Natural killer cell (primary cell): ENCODE measurements around the gene TMEM14A. TPM values are rescaled to one million over a fixed set of nuclear protein-coding genes. Genes with fewer than 3 reads are reported as not detected.

Source experiments
- ATAC-seq, 3 donors: fragments of 150-1000 bp in 2 of 3; fragments of 200-7000 bp in 1 of 3; cut with Tn5 transposase; 1 replicate in 1 of 3; 2 replicates in 2 of 3; pipeline ENCODE4 v1.10.0; 2021; ENCODE audit warnings: mild to moderate bottlenecking in 2 of 3, moderate library complexity in 2 of 3
- DNase-seq, 2 donors: peaks; one replicate each; pipeline versions ENCODE4 v3.0.0 to v3.0.0-alpha.2; 2013 to 2021; ENCODE audit warnings: mixed read lengths in 1 of 2
- H3K27ac ChIP-seq: one replicate; pipeline ENCODE4 v1.5.1; 2013; ENCODE audit warnings: mild to moderate bottlenecking, low read length
- H3K27me3 ChIP-seq: one replicate; pipeline ENCODE4 v1.6.1; 2013; ENCODE audit warnings: low read length; ENCODE audit not compliant: control insufficient read depth, insufficient read depth
- H3K36me3 ChIP-seq: one replicate; pipeline ENCODE4 v1.6.1; 2013; ENCODE audit warnings: low read length; ENCODE audit not compliant: control insufficient read depth, insufficient read depth
- H3K4me1 ChIP-seq: one replicate; pipeline ENCODE4 v1.6.1; 2013; ENCODE audit warnings: low read length; ENCODE audit not compliant: control insufficient read depth, insufficient read depth
- H3K4me3 ChIP-seq: one replicate; pipeline ENCODE4 v1.5.1; 2013; ENCODE audit warnings: low read length
- H3K9me3 ChIP-seq: one replicate; pipeline ENCODE4 v1.6.1; 2013; ENCODE audit warnings: low read length; ENCODE audit not compliant: control insufficient read depth, insufficient read depth
- H3K27ac Mint-ChIP-seq, 2 donors: one replicate each; pipeline ENCODE4 v1.8.0; 2022; ENCODE audit warnings: mild to moderate bottlenecking in 2 of 2, mixed read lengths in 2 of 2, moderate library complexity in 1 of 2
- H3K27me3 Mint-ChIP-seq, 2 donors: one replicate each; pipeline ENCODE4 v1.8.0; 2022; ENCODE audit warnings: low read depth in 2 of 2, mixed read lengths in 2 of 2
- H3K36me3 Mint-ChIP-seq: one replicate; pipeline ENCODE4 v1.8.0; 2022; ENCODE audit warnings: mixed read lengths
- H3K4me1 Mint-ChIP-seq, 2 donors: one replicate each; pipeline ENCODE4 v1.8.0; 2022; ENCODE audit warnings: mixed read lengths in 2 of 2
- H3K4me3 Mint-ChIP-seq: one replicate; pipeline ENCODE4 v1.8.0; 2022; ENCODE audit warnings: mild to moderate bottlenecking, moderate library complexity, mixed read lengths
- H3K9me3 Mint-ChIP-seq, 2 donors: one replicate each; pipeline ENCODE4 v1.8.0; 2022; ENCODE audit warnings: mixed read lengths in 2 of 2
- CTCF ChIP-seq: fragments of 200-600 bp; IDR thresholded peaks from one replicate; pipeline ENCODE4 v1.8.0; 2022; ENCODE audit warnings: antibody characterized with exemption
- WGBS: methylation state at CpG from one replicate; pipeline ENCODE4 v1.1.7; 2013; ENCODE audit warnings: missing lambda C conversion rate; ENCODE audit not compliant: insufficient coverage; 5-methylcytosine and 5-hydroxymethylcytosine counted together
- intact Hi-C: fragments of 100-400 bp; cut with micrococcal nuclease; formaldehyde crosslinking; loops from one replicate; pipeline ENCODE4 v1.14.2; 2022
- total RNA-seq, 4 donors: library from RNA; stranded (reverse); fragments of 120-200 nt in 1 of 4; gene quantifications; one replicate each; pipeline versions ENCODE4 v1.2.3 to v1.2.4, GENCODE V29; 2013 to 2022

The TMEM14A gene
- total RNA-seq, 3 donors from 2014 or later (not counting 1 experiment from before 2014, with no cell fraction given) = 4.8 to 5.6 (median 5.3) TPM

DNA sequence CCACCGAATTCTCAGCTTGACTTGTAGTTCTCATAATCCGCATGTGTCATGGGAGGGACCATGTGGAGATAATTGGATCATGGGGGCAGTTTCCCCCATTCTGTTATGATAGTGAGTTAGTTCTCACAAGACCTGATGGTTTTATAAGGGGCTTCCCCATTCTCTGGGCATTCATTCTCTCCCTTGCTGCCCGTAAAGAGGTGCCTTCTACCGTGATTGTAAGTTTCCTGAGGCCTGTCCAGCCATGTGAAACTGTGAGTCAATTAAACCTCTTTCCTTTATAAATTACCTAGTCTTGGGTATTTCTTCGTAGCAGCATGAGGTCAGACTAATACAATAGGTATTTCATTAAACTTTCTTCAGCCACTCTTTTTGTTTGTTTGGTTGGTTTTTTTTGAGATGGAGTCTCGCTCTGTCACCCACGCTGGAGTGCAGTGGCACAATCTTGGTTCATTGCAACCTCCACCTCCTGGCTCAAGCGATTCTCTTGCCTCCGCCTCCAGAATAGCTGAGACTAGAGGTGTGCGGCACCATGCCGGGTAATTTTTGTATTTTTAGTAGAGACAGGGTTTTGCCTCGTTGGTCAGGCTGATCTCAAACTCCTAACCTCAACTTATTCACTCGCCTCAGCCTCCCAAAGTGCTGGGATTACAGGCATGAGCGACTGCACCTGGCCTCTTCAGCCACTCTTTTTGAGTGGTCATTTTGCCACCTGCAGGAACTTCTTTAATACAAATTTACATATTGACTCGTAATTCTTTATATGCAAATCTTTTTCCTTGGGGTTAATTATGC, 56.0 kb downstream of the TMEM14A start:
- H3K4me1 Mint-ChIP-seq = peaks cover 0 to 6% of the 10 kb centered on the region in 2 donors
- no peak overlapping the region for H3K4me3 ChIP-seq
- no peak overlapping the region for H3K4me3 Mint-ChIP-seq
- H3K27me3 ChIP-seq = no peaks in the 10 kb centered on the region
- H3K36me3 Mint-ChIP-seq = no peaks in the 10 kb centered on the region
- peaks cover 2 to 9% of the 10 kb centered on the region in 2 donors for H3K27me3 Mint-ChIP-seq
- ATAC-seq (no peak), DNase-seq (no peak)
- H3K9me3 Mint-ChIP-seq = no peaks in the 10 kb centered on the region
- no peak overlapping the region for H3K27ac Mint-ChIP-seq
- intact Hi-C loops = no loop called here
- H3K27ac ChIP-seq = no peak overlapping the region
- no peaks in the 10 kb centered on the region for H3K36me3 ChIP-seq
- 88% methylated on average over 14 of the region's 15 CpGs for WGBS
- H3K9me3 ChIP-seq = no peaks in the 10 kb centered on the region
- TF ChIP-seq CTCF = no peak
- H3K4me1 ChIP-seq = no peaks in the 10 kb centered on the region

GRCh38 chr6:52727908-52728307, 57.0 kb downstream of the TMEM14A start:
- Mint-ChIP-seq H3K27me3 (peaks cover 0 to 3% of the 10 kb centered on the region in 2 donors), H3K9me3 (no peaks in the 10 kb centered on the region), H3K27ac (no peak overlapping the region), H3K36me3 (no peaks in the 10 kb centered on the region), H3K4me1 (peaks cover 0 to 6% of the 10 kb centered on the region in 2 donors), H3K4me3 (no peak overlapping the region)
- ATAC-seq (no peak), DNase-seq (no peak)
- intact Hi-C loops = no loop called here
- no peak for TF ChIP-seq CTCF
- H3K4me3 ChIP-seq = no peak overlapping the region
- no peak overlapping the region for H3K27ac ChIP-seq
- H3K9me3 ChIP-seq = no peaks in the 10 kb centered on the region
- no peaks in the 10 kb centered on the region for H3K4me1 ChIP-seq
- H3K27me3 ChIP-seq = no peaks in the 10 kb centered on the region
- WGBS = 92% methylated on average over 1 of the region's 2 CpGs
- no peaks in the 10 kb centered on the region for H3K36me3 ChIP-seq

DNA sequence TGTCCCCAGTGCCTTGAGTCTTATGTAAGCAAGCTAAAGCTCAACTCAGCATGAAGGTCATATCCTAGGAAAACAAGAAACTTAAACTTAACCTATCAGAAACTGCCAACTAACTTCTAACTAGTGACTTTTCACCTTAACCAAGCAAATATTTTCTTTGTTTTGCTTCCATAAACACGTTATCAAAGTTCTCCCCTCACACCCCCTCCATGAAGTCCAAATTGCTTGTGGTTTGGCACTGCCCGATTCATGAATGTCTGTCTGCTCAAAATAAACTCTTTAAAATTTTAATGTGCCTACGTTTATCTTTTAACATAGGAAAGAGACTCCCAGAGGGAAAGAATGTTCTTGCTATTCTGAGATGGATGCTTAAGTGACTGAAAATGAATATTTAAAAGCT, 57.5 kb downstream of the TMEM14A start:
- Histone ChIP-seq H3K27ac (no peak overlapping the region), H3K27me3 (no peaks in the 10 kb centered on the region), H3K4me3 (no peak overlapping the region), H3K36me3 (no peaks in the 10 kb centered on the region), H3K9me3 (no peaks in the 10 kb centered on the region), H3K4me1 (no peaks in the 10 kb centered on the region)
- H3K4me3 Mint-ChIP-seq = no peak overlapping the region
- H3K9me3 Mint-ChIP-seq = no peaks in the 10 kb centered on the region
- peaks cover 0 to 6% of the 10 kb centered on the region in 2 donors for H3K4me1 Mint-ChIP-seq
- 87% methylated on average over 3 of the region's 3 CpGs for WGBS
- no peak overlapping the region for H3K27ac Mint-ChIP-seq
- H3K36me3 Mint-ChIP-seq = no peaks in the 10 kb centered on the region
- ATAC-seq = no peak
- no peak for DNase-seq
- peaks cover 0 to 6% of the 10 kb centered on the region in 2 donors for H3K27me3 Mint-ChIP-seq
- TF ChIP-seq CTCF = no peak
- intact Hi-C loops = no loop called here

DNA sequence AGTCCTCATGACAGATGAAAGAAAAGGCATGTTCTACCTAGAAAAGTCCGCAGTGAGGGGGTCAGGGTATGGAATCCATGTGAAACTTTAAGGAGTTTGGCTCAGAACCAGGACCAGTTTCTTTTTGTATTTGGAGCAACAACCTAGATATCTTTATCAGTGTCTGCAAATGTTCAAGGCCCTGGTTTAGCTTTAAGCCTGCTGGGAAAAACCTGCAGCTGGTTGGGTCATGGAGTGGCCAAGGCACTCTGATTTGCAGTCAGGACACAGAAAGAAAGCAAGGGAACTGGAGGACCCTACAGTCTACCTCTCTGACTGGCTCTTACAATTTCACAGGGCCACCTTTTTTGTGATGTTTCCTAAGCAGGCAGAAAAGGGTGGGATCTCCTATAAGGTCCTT, 58.7 kb downstream of the TMEM14A start:
- H3K4me1 ChIP-seq = no peaks in the 10 kb centered on the region
- Mint-ChIP-seq H3K27me3 (peaks cover 0 to 6% of the 10 kb centered on the region in 2 donors), H3K36me3 (no peaks in the 10 kb centered on the region), H3K4me3 (no peak overlapping the region), H3K4me1 (peaks cover 0 to 5% of the 10 kb centered on the region in 2 donors), H3K27ac (no peak overlapping the region), H3K9me3 (no peaks in the 10 kb centered on the region)
- intact Hi-C loops = no loop called here
- H3K36me3 ChIP-seq = no peaks in the 10 kb centered on the region
- WGBS = 90% methylated on average over 1 of the region's 1 CpG
- TF ChIP-seq CTCF = no peak
- H3K9me3 ChIP-seq = no peaks in the 10 kb centered on the region
- H3K27ac ChIP-seq = no peak overlapping the region
- ATAC-seq (no peak), DNase-seq (no peak)
- no peak overlapping the region for H3K4me3 ChIP-seq
- no peaks in the 10 kb centered on the region for H3K27me3 ChIP-seq
